GM21447 (cell line): ENCODE results near the gene LINGO4.

ENCODE experiments used
- ATAC-seq: cut with Tn5 transposase; IDR thresholded peaks from one replicate; pipeline ENCODE4 v1.9.1; 2021; ENCODE audit not compliant: unreplicated experiment

Gene LINGO4

DNA sequence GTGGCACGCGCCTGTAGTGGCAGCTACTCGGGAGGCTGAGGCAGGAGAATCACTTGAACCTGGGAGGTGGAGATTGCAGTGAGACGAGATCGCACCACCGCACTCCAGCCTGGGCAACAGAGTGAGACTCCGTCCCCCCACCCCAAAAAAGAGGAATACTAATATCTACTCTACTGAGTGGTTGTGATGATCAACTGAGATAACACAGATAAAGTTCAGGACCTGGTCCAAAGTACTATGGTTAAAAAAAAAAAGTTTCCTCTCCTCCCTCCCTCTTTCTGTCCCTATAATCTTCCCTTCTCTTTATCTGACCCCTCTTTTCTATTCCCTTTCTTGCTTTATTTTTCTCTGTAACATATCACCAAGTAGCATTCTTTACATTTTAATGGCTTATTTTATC, 30.4 kb upstream of the LINGO4 start:
- ATAC-seq, result no peak

DNA sequence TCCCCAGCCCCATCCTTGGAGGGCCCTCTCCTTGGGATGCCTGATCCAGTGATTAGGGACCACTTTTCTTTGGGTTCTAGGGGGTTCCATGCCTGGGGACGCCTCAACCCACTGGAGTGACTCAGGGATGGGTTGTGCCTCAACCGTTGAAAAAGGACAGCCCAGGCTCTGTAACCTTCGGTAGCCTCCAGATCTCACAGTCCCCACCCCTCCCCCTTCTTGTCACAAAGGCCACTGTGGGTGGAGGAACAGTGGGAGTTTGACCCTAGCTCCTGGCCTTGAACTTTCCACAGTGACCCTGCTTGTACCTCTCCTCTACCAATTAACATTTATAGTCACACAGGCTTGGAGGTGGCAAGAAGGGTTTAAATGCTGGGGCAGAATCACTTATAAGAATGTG, 29.0 kb upstream of the LINGO4 start:
- ATAC-seq, result no peak

DNA sequence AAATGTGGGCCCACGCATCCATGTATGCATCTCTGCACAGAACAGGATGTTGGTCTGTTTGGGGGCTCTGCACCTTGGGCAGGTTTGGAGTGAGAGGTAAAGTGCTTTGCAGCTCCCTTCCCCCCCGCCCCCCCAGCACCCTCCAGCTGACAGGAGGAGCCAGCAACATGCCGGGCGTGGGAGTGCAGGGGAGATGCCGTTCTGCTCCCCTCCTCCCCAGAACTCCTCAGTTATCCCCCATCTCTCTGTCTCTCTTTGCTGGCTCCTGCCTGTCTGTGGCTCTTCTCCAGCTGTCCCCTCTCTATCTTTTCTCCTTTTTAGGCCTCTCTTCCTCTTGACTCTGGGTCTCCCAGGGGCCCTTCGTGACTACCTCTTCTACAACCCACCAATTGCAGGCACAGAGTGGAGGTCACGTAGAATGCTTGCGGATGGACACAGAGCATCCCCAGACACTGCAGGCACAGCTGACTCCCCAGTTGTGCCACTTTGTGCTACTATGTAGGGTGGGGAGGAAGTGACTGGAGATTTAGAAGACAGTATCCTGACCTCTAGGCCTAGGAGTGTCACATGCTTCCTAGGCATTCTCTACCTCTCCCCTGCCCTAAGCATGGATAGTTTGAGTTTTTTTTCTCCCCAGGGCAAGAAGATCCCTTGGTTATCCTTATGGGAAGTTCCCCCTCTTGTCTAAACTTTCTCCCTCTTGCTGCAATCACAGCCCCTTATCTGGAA, 28.1 kb upstream of the LINGO4 start:
- ATAC-seq, result no peak

DNA sequence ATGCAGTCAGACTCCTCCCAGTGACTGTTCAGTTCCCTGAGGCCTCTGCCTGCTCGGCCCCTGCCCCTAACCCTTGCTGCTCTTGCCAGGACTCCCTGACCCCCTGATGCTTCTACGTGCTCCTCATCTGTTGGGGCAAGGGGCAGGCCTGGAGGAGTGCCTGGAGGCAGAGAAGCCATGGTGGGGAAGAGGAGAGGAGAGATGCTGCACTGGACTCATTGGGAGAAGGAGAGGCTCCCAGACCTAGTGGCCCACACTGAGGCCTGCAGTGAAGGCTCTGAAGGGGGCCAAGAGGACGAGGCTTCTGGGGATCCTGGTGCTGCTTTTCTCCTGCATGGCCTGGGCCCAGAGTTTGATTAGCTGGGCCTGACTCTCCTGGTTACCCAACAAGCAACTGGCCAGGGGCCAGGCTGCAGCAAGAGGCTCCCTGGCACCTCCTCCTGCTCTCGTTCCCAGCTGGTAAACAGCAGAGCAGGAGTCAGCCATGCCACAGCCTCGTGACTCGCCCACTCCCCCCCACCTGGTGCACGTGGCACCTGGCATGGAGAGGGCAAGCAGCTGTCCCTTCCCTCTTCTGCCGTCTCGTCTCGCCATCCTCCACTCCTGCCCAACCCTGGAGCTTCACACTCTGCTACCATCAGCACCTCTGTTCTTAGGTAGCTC, 27.2 kb upstream of the LINGO4 start:
- no peak for ATAC-seq

DNA sequence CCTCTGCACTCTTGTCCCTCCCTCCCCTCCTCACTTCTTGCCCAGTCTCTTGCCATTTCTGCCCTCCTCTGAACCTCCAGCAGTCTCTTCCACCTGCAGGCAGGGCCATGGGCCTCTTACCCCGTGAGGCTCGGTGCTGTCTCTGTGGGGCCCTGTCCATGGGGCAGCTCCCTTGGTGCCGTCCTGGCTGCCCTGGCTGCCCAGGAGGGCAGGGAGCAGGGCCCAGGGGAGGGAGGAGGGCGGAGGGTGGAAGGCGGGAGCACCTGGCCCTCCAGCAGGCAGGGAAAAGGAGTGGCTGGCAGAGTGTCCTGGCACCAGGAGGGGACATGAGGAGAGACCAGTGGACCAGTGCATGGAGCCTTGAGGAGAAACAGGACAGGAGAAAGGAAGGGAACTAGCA, 26.4 kb upstream of the LINGO4 start, which contains the start of gene RORC:
TSS of gene RORC (minus strand) at position 198 of the 400 bp plus-strand sequence. CDS start at position 160, 38 bp downstream.
- ATAC-seq, result no peak

DNA sequence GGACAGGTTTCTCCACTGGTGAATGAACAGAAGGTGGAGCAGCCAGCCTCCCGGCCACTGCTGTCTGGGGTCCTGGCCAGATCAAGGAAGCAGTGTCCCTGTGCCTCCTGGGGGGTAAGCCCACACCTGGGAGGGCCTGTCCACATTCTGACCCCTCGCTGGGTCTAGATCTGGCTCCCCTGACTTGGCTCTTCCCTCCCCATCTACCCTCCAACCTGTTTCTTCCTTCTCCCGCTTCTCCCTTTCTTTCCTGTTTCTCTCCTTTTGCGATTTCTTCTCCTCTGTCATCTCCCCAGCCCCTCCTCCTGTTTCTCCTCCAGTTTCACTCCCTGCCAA, 26.0 kb upstream of the LINGO4 start:
- no peak for ATAC-seq

DNA sequence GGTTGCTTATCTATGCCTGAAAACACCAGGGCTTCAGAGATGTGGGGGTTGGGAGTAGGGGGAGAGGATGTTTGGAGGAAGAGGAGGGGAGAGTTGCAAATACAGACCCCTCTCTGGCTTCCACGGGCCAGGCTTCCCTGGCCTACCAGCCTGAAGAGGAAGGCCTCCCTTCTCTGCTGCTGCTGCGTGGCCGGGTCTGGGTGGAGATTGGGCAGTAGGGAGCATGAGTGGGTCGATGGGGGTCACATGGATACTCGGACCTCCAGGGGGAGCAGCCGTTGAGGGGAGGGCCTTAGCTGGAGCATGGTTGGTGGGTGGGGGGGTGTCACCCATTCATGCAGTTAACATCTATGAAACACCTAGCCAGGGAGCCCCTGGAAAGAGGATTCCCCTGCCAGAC, 24.8 kb upstream of the LINGO4 start:
- ATAC-seq, result no peak

DNA sequence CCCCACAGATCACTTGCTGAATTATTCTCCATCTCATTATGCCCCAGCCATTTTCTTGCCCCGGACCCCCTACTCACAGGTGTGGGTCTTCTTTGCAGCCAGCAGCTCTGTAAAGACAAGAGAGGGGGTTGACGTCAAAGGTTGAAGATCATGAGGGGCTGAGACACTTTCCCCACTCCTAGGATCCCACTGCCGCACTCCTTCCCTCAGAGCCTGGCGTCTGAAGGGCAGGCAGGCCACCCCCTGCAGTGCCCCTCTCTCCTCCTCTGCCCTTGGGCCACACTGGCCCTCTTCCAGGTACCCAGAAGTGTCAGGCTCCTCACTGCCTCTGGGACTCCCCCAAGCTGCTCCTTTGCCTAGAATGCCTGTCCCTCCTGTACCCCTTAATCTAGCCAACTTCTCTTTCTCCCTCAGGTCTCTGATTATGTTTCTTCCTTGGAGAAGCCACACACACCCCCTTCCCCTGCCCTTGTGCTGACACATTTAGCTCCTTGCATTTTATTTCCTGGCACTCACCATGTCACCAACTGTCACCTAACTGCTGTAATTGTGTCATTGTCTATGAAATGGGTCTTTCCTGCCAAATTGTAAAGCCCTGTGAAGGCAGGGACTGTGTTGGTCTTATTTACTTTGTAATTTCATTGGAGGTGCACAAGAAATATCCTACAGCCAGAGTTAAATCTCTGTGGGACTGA, 24.3 kb upstream of the LINGO4 start:
- ATAC-seq, result no peak

DNA sequence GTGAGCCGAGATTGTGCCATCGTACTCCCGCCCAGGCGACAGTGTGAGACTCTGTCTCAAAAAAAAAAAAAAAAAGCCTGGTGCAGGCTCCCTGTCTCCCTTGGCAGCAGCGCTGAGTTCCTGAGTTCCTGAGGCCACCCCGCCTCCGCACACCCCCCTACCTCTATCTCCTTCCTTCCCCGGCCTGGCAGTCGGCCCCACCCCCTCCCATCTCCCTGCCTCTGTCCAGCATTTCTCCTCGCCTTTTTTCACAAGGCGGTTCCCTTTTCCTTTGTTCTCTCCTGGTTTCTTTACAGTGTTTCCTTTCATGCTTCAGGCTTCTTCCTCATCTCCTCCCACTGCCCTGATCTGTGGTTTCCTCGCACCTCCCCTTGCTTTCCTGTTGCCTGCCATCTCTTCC, 23.7 kb upstream of the LINGO4 start:
- ATAC-seq, result no peak

DNA sequence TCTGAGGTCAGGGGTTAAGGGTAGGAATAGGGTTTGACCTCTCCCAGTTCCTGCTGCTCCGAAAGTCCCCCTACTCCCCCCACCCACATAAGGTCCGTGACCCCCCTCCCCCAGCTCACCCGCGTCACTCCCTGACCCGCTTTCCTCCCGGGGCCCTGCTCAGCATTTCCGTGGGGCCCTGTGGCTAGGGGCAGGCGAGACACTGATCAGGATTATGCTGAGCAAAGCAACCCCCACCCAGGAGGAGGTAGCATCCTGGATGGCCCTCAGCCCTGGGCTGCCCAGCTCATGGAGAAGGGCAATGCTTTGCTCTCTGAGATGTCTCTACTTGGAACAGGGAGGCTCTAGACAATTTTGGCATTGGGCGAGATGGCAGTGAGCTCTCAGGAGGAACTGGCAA, 22.6 kb upstream of the LINGO4 start:
- ATAC-seq, result no peak

DNA sequence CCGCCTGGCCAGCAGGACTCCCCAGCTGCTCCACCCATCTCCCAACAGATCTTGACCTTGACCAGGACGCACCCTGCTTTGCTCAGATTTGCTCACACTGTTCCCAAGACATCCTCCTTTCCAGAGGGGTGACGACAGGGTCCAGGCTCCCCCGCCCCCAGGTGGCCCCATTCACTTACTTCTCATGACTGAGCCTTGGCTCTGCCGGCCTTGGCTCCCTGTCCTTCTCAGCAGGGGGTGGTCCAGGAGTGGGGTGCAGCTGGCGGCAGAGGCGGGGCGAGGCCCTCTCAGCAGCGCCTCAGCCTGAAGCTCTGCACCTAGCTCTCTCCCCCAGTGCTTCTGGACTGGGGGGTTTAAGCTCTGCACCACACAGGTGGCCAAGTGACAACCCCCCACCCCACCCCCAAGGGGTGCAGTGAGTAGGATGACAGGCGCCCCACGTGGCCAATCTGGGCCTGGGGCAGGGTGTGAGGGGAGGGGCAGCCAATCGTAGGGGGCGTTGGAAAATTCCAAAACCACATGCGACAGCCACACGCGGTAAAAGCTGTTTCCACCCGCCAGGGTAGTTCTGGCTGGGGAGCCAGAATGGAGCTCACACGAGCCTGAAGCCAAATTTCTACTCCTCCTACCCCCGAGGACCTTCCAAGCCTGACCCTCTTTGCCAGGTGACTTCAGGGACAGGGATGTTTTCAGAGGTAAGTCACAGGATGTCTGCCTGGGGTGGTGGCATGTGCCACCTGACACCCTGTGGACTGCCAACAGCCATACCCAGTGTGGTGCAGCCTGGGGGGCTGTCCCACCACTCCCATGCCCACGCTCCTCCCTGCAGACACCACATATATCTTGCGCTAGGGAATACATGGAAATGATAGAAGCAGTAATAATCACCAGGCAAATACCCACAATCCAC, 20.8 kb upstream of the LINGO4 start:
- no peak for ATAC-seq

DNA sequence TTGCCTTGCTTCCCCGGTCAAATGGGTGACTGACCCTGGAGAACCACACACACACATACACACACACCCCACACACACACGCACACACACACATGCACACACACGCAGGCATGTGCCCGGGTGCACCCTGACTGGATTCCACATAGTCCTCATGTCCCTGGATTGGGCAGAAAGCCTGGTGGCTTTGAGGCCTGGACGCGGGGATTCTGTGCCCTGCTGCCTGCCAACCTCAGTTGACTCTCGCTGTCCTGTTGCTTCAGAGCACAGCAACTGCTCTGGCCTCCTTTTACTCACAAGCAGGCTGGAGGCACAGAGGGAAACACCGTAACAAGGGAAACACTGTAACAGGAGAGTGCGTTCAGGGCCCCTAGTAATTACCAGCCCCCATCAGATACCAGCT, 20.0 kb upstream of the LINGO4 start:
- ATAC-seq, result no peak

DNA sequence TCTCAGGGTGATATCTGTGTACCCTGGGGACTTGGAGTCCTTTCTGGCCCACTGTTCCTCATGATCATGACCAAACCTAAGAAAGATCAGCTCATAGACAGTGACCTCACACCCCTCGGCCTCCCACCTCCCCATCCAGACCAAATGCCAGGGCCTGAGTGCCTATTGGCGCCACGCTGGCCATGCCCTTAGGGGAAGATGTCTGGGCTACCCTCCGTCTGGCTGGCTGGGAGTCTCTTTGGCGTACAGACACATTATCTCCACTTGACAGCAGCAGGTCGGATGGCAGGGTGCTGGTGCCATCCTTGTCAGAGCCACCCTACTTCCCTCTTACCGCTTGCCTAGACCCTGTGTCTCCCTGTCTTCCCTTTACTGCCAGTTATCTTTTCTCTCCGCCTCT, 18.0 kb upstream of the LINGO4 start:
- ATAC-seq, result no peak

DNA sequence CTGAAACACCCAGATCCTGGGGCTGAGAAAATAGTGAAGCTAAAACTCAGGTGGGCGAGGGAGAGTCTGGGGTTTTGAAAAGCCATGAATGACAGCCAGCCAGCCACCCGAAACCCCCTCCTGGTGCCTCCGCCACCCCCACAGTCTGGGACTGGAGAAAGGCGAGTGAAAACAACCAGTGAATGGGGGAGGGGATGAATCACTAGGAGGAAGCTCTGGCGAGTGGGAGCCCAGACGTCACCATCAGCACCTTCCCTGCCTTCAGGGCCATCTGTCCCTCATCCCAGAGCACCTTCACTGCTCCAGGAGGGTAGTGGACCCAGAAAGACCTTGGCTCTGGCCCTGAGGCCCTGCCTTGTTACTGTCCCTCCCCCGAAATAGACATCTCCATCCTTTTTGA, 17.2 kb upstream of the LINGO4 start:
- no peak for ATAC-seq

DNA sequence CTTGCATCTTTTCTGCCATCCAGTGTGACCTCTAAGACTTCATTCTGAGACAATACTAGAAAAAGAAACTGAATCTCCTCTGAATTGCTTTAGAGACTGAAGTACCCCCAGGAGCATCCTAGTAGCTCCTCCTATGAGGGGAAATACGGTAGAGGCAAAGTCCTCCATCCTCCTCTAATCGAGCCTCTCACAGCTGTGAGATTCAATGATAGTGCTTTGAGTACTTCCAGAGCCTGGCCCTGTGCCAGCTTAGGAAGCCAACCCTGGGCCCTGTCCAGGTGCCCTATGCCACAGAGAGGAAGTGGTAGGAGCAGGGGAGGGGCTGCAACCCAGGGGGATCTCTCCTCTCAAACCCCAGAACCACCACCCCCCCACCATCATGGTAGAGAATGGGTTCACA, 15.7 kb upstream of the LINGO4 start:
- ATAC-seq, result no peak

DNA sequence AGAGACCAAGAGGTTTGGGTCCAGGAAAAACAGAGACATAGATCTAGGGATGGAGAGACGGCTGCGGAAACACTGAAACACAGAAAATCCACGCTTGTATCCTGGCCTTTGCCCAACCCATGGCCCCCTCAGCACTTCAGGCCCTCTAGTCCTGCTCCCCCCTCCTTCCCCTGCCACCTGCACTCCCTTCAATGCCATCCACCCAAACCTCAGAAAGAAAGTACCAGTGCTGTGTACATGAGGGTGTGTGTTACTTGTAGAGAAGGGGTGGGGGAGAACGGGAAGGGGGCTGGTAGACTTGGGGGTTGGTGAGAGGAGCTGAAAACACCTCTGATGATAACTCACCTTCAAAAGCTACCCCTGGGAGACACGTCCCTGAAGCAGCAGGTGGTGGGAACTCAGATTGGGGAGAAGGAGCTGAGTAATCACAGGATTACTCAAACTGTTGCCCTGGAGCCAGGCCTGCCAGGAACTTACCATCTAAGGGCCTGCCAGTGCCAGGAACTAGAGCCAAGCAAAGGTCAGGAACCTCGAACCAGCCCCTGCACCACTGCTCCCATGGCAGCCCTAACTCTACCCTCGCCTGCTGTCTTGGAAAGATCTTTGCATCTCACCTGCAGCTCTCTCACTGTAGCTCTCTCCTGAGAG, 14.9 kb upstream of the LINGO4 start:
- ATAC-seq, result no peak

DNA sequence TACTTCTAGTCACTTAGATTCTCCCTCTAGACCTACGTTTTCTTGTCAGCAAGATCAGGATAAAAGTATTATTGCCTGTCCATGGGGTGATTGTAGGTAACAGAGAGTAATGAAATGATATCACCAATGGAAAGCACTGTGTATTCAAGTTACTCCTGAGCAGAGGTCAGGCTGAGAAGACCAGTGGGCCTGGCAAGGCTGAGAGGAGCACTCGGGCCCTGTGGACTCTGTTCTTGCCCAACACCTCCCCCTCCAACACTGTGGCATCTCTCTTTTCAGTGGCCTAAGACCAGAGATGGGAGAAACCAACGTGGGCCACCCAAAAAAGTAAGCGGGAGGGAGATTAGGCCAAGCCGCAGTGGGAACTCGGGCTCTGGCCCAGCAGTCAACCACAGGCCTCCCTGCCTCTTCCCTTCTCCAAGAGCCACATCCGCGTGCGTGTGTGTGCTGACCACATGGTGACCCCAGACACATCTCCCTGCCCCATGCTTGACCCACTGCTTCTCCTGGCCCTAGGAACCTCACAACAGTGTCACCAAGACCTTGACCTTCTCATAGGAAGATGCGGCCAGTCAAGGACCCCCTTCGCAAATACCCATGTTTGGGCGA, 14.1 kb upstream of the LINGO4 start:
- no peak for ATAC-seq

DNA sequence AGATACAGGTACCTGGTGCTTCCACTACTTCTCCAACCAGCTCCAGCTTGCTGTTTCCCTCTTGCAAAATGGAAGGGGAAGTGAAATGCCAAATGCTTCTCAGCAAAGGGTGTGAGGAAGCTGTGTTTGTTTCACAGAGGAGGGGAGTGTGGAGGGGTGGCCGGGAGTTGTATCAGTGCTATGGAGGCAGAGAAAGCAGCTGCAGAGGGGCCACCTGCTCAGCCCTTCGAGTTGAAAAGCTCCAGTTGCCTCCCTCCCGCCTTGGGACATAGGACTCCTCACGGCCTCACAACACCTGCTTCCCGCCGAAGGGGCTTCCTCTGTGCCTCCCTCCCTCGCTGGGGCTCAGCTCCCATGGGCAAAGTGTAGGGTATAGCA, 12.1 kb upstream of the LINGO4 start:
- ATAC-seq, result no peak

DNA sequence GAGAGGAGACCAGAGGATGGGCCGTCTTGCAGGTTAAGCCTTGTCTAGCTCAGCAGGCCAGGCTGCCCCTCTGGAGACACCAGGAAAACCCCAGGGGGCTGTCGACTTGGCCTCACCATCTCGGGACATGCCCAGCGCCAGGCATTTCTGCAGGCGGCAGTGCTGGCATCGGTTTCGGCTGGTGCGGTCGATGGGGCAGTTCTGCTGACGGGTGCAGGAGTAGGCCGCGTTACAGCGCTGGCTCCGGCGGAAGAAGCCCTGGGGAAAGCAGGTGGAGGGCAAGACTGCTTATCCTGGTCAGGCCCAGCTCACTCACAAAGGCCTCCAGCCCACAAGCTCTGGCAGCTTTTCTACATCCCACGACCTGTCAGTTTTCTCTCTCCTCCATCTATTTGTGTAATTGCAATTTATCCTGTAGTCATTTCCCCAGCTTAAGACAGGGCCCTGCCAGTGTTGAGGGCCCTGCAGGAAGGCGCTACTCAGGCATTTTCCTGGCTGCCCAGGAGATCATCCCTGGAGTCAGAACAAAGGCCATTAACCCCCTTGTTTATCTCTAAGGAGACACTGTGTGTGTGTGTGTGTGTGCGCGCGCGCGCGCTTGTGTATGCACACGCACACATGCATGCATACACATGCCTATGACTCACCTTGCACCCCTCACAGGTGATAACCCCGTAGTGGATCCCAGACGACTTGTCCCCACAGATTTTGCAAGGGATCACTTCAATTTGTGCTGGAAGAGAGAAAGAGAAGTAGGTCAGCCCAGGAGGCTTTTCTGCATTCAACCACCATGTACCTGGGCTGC, 11.5 kb upstream of the LINGO4 start:
- ATAC-seq, result no peak
